GM12873 (cell line): ENCODE measurements around the gene ALG6.

ENCODE experiments used
- CTCF ChIP-seq: IDR thresholded peaks from 2 replicates; pipeline ENCODE4 v1.5.1; 2012; ENCODE audit warnings: low read depth, mild to moderate bottlenecking, moderate library complexity, low read length, control low read depth; ENCODE audit not compliant: insufficient read depth; ENCODE audit errors: missing control alignments

The ALG6 gene

GRCh38 chr1:63321785-63322113 lies 45.7 kb upstream of the ALG6 start:
- TF ChIP-seq CTCF: no peak

DNA sequence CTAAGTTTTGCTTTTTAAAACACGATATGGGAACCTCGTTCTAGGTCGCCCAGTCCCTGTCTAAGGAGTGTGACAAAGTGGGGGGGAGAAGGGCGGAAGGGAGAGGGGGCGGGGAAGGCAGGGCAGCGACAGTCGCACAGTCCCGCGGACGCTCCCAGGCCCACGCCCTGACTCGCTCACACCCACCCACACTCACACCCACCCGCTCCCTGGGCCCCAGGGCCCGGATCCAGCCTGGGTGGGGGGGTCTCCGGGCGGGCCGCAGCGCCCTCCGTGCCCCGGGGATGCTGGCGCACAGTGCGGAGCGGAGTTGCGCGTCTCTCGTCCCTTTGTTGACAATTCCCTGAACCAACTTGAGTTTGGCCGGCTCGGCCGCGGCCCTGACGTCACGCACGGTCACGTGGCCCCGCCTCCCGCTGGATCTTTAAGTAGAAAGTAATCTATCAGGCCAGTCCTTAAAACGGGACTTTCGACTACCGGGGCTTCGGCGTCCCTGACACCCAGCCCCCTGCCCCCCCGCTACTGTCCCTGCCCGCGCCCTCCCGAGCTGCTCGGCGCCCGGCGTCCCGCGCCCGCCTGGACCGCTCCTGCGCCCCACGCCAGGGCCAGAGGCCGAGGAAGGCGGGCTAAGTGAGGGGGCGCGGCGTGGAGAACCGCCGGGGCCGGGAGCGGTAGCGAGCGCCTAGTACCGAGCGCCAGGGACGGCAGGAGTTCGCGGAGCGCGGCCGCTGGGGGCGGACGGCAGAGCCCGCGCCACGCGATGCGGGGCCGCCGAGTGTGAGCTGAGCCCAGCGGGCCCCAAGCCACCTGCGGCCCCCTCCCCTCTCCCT lies 45.1 kb upstream of the ALG6 start, which contains the start of gene FOXD3:
FOXD3 (plus strand) TSS at position 454 of the 830 bp plus-strand sequence. CDS start 492 bp downstream, outside the sequence.
- TF ChIP-seq CTCF: no peak

DNA sequence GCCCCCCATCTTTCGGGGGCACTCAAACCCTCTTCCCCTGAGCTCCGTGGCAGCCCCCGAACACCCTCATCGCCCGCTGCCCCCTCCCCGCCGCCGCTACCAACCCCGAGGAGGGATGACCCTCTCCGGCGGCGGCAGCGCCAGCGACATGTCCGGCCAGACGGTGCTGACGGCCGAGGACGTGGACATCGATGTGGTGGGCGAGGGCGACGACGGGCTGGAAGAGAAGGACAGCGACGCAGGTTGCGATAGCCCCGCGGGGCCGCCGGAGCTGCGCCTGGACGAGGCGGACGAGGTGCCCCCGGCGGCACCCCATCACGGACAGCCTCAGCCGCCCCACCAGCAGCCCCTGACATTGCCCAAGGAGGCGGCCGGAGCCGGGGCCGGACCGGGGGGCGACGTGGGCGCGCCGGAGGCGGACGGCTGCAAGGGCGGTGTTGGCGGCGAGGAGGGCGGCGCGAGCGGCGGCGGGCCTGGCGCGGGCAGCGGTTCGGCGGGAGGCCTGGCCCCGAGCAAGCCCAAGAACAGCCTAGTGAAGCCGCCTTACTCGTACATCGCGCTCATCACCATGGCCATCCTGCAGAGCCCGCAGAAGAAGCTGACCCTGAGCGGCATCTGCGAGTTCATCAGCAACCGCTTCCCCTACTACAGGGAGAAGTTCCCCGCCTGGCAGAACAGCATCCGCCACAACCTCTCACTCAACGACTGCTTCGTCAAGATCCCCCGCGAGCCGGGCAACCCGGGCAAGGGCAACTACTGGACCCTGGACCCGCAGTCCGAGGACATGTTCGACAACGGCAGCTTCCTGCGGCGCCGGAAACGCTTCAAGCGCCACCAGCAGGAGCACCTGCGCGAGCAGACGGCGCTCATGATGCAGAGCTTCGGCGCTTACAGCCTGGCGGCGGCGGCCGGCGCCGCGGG lies 44.2 kb upstream of the ALG6 start:
- TF ChIP-seq CTCF: no peak

DNA sequence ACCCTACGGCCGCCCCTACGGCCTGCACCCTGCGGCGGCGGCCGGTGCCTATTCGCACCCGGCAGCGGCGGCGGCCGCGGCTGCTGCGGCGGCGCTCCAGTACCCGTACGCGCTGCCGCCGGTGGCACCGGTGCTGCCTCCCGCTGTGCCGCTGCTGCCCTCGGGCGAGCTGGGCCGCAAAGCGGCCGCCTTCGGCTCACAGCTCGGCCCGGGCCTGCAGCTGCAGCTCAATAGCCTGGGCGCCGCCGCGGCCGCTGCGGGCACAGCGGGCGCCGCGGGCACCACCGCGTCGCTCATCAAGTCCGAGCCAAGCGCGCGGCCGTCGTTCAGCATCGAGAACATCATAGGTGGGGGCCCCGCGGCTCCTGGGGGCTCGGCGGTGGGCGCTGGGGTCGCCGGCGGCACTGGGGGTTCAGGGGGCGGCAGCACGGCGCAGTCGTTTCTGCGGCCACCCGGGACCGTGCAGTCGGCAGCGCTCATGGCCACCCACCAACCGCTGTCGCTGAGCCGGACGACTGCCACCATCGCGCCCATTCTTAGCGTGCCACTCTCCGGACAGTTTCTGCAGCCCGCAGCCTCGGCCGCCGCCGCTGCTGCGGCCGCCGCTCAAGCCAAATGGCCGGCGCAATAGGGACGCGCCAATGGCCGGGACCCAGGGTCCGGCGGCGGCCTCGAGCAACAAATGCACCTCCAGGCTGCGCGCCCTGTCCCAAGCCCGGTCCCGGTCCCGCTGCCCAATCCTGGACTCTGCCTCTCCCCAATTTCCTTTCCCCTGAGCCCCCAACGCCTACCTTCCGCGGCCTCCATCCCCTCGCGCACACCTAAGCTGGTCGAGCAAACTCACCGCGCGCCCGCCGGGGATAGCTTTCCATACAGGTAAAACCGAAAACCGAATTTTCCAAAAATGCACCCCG lies 43.3 kb upstream of the ALG6 start:
- TF ChIP-seq CTCF: no peak

GRCh38 chr1:63324779-63325119 lies 42.7 kb upstream of the ALG6 start:
- TF ChIP-seq CTCF: no peak

GRCh38 chr1:63325279-63325985 lies 42.0 kb upstream of the ALG6 start:
- no peak for TF ChIP-seq CTCF
